ENCODE measurements around the gene CRTC1.

Gene CRTC1

DNA sequence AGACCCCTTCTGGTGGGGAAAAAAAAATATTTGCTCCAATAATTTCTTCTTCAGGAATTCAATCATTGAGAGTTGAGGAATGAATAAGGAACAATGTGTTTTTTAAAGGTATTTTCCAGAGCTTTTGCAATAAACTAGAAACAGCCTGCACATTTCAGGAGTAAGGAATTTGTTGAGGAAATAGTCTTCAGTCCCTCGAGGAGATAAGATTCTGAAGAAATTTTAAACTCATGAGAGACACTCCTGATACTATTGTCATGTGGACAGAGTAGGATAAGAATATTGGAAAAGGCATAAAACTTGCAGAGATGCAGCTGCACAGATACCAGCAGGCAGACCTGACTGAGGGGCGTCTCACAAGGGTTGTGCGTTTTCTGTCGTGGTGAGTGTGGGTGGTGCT, 71.0 kb downstream of the CRTC1 start:
- DNase-seq = no peak

DNA sequence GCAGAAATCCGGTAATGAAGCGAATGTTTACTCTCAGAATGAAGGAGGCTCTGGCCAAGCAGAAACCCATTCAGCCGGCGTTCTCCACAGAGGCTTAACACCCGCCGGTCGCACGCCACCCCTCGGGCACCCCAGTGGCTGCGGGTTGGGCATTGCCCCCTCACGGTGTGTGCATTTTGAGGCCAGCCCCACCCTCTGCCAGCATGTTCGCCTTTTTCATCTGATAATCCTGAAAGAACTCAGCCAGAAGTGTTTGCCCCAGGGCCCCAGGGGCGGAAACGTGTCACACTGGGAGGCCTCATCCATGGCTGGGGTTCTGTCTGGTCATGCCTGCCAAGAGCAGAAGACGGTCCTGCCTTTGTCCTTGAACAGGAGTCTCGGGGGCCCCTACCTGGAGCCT, 73.4 kb downstream of the CRTC1 start:
- DNase-seq = no peak

DNA sequence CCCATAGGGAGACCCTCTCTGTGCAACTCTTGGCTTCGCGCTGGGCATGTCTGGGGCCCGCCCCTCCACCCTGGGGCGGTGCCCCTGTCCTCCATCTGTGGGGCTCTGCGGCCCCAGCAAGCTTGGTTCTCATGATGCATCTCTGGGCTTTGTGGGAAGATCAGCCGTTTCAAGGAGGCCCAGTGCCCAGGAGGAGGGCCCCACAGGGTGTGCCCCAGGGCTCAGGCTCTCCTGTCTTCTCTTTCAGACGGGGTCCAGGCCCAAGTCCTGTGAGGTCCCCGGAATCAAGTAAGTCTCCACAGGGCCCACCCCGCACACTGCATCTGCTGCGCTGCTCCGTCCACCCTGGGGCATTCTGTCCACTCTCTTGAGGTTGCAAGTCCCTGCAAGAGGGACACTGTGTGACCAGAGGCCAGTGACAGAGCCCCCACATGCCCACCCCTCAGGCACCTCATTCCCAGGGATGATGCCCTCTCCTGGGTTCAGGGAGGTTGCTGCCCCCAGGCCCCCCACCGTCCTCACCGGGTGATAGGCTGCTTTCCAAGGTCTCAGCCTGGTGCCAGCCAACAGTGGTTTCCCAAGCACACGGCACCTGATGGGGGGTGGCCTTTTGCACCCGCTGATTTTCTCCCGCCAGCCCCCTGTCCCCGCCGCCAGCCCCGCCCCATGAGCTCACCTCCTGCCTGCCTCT, 76.0 kb downstream of the CRTC1 start:
- no peak for DNase-seq

DNA sequence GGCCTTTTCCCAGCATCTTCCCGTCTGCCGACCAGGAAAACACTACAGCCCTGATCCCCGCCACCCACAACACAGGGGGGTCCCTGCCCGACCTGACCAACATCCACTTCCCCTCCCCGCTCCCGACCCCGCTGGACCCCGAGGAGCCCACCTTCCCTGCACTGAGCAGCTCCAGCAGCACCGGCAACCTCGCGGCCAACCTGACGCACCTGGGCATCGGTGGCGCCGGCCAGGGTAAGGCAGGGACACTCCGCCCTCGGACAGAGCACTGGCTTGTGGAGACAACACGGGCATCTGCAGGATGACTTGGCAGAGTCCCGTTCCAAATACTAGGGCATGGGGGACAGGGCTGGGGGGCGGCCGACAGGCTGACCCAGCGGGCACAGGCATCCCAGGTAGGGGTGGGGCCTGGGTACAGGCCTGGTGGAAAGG, 76.5 kb downstream of the CRTC1 start:
- no peak for DNase-seq

DNA sequence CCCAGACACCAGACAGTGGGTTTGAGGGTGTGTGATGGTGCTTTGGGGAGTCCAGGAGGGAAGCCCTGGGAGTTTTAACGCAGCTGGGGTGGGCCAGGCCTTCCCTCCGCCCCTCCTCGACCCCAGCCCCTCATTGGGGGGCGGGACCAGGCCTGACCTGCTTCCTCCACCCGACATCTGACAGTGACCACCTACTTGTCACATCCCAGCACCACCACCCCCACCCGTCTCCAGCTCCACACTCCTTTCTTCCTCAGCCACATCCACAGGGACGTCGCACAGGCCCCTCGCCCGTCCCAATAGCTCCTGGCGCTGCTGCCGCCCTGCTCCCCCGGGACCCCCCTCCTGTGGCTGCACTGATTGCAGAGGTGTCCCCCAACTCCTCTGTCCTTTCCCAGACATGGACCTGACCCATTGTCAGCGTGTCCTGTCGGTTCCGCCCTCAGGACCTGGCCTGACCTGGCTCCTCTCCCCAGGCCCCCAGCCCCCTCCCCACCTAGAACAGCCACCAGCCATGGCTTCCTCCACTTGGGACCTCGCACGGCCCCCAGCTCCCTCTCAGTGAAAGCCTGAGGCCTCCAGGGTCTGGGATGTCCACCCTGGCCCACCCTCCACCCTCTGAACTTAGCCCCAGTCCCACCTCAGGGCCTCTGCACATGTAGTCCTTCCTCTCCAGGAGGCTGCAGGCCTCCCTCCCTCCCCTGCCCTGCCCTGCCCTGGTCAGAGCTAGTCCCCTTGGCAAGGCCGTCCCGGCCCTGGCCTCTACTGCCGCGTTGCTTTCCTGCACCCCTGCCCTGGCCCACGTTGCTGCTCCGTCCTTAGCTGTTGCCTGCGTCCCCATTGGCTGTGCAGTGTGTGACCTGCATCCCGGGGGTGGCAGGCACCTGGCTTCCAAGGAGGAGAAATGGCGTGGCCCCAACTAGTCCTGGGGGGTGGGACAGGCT, 77.2 kb downstream of the CRTC1 start:
- DNase-seq = no peak

DNA sequence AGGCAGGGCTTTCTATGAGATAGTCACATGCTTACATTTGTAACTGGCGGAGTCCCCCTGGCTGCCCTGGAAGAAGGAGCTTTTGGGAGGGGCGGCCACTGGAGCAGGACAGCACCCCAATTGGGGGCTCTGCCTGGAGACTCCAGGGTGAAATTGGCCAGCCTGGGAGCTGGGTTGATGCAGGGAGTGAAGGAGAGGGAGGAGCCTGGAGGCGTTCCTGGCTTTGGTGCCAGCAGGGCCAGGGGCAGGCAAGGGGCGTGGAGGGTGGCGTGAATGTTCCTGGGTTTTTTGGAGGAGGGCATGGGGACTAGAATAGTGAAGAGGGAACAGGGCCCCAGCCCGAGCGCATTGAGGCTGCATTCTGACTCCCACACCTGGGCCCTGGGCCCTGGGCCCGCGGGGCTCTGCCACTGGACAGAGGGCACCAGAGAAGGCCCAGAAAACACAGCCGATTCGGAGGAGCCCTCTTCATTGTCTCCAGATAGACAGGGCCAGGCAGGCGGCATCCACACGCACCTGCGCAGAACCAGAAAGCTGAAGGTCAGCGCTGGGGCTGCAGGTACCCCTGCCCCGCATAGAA, 78.1 kb downstream of the CRTC1 start:
- DNase-seq = no peak

DNA sequence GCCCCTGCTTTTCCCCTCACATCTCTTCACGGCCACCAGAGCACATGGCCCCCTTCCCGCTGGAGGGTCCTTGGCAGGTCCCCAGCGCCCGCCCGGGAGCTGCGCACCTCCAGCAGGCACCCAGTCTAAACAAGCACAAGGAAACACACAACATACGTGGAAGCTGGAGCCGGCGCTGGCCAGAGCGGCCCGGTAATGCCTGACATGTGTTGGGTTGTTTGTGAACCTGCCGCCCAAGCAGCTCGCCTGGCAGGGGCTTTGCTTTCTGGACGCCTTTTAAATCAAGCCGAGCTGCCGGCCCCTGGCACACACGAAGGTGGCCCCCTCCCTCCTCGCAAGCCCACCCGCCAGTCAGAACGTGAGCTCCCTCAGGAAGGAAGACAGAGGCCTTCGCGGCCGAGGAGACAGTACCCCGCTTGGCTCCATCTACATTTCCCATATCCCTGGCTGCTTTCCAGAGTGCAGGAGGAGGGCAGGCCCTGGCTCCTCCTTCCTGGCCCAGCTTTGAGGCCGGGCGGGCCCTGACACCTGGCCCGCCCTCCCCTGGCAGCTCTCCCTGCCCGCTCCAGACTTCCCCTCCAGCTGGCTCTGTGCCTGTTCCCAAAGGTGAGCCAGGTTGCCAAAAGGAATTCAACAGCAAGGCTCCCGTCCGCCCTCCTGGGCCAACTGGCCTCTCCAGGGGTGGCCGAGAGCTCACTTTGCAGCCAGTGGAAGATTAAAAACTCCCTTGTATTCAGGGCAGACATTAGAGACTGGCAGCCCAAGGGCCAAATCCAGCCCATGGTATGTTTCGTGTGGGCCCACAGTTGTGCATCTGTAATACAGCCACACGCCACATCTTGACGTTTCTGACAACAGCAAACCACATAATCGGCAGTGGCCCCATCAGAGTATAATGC, 78.9 kb downstream of the CRTC1 start:
- DNase-seq = no peak

DNA sequence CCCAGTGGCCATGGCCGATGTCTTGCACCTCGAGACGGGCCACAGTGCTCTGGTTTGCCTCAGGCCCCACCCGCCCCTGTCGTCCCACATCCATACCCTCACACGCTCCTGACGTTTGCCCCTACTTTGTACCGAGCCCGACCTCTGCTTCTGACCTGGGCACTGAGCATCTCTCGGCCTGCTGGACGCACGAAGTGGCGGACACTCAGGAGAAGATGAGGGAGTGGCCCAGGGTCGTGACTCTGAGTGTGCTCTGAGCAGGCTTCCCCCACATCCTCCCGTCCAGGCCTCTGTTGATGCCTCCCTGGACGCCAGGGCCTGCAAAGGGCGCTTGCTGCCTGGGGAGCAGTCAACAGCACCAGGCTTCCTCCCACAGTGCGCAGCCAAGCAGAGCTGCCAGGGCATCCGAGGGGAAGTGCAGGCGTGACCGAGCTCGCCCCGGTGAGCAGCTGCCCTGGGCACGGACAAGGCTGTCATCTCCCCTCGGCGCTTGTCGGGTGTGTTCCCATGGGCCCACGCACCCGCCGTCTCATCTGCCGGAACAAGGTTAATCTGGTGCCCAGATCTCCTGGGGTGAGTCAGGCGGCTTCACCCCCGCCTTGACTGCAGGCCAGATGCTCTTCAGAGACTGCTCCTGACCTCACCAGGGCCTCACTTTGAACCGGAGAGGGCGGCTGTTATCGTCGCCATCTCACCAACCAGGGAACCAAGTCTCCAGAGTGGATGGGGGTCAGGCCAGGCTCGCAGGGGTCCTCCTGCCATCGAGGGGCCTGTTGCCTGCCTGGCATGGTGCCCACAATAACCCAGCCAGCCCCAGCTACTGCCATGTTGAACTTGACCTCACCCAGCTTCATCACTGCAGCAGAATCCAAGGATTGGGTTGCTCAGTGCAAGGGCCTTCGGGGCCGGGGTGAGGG, 80.5 kb downstream of the CRTC1 start:
- no peak for DNase-seq

DNA sequence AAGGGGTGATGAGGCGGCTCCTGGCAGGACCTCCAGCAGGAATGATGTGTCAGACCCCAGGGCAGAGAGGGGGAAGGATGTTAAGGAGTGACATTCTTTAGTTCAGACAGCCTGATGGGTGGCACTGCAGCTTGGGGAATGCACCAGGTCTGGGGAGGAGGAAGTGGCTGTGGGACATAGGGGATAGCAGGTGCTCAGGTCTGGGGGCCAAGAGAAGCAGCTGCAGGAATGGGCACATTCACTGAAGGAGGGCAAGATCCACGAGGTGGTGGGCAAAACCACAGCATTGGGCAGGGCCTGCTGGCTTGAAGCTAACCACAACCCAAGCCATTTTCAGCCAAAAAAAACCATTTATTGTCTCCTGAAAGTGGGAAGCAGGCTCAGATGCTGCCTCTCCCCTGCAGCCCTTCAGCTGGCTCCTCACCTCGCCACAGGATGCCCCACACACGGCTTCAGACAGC, 81.1 kb downstream of the CRTC1 start:
- no peak for DNase-seq

DNA sequence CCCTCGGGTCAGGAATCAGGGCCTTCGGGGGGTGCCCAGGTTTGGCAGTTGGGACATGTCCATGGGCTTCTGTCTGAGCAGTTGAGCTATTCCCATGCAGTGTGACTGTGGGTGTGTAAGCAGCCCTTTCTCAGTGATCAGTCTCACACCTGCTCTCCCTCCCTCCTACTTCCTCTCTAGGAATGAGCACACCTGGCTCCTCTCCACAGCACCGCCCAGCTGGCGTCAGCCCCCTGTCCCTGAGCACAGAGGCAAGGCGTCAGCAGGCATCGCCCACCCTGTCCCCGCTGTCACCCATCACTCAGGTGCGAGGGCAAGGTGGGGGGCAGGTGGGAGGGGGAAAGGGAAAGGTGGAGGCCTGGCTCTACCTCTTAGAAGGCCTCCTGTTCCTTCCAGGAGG, 81.7 kb downstream of the CRTC1 start:
- no peak for DNase-seq

DNA sequence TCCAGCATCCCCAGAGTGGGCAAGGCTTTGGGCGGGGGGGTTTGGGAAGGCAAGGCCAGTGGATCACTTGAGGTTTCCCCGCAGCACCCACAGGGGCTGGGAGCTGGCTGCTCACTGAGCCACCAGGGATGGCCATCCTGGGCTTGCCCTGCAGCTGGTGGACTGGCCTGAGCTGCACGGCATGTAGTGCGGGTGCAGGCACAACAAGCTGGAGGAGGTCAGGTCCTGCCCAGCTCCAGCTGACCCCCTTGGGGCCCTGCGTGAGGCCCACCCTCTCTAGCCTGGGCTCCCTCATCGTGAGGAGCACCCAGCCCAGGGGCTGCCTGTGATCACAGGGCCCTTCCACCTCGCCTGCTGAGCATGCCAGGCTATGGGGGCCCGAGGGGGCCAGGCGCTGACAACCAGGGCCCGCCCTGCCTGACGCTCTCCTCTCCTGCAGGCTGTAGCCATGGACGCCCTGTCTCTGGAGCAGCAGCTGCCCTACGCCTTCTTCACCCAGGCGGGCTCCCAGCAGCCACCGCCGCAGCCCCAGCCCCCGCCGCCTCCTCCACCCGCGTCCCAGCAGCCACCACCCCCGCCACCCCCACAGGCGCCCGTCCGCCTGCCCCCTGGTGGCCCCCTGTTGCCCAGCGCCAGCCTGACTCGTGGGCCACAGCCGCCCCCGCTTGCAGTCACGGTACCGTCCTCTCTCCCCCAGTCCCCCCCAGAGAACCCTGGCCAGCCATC, 84.7 kb downstream of the CRTC1 start:
- DNase-seq = no peak

DNA sequence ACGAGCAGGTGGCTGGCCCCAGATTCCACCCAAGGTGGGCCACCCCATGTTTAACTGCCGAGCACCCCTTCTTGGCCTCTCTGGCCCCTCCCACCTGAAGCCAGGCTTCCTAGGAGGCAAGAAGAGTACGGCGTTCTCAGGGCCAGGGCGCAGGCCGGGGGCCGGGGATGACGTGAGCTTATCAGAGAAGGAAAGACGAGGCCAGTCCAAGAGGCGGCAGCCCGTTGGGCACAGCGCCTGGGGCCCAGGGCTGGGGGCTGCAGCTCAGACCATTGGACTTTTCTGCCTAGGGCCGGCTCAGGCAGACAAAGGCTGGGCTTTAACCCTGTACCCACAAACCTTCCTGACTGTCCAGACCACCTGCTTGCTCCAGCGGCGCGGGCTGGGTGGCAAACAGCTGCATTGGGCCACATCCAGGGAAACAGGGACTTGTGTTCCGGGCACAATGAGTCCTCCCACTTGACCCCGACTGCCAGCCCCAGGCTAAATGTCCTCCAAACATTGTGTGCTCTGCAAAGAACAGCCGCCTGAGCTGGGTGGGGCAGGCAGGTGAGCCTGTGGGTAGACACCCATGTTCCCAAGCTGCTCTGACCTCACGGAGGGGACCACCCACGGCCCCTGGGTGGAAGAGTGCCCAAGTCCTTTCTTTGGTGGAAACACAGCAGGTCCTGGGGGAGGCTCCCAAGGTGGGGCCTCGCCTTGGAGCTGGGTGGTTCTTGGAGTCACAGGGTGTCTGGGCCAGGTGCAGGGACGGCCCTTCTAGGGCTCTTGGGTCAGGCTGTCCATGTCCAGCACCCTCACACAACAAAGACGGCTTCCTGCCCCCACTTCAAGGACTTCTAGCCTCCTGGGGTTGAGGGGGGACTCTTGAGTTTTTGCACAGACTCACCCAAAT, 85.8 kb downstream of the CRTC1 start:
- DNase-seq = no peak

DNA sequence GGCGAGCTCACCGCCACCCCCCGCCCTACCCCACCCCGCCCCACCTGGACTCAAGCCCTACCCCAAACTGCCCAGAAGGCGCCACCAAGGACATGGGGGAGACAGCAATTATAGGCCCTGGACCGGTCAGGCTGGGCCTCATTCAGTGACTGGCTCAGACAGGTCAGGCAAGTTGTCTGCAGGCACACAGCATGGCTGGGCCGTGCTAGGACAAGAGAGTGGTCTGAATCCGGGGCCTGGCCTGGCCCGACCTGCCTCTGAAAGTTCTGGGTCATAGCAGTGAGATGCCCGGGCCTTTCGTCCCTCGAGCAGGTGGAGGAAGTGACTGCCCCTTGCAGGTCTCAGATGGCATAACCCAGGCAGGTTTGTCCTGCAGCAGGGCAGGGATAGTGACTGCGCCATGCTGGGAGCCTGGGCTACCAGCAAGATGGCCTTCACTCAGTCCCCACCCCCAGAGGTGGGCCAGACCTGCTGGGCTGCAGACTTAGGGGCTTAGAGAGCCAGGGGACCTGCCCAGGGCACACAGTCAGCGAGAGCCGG, 86.6 kb downstream of the CRTC1 start:
- DNase-seq = no peak

DNA sequence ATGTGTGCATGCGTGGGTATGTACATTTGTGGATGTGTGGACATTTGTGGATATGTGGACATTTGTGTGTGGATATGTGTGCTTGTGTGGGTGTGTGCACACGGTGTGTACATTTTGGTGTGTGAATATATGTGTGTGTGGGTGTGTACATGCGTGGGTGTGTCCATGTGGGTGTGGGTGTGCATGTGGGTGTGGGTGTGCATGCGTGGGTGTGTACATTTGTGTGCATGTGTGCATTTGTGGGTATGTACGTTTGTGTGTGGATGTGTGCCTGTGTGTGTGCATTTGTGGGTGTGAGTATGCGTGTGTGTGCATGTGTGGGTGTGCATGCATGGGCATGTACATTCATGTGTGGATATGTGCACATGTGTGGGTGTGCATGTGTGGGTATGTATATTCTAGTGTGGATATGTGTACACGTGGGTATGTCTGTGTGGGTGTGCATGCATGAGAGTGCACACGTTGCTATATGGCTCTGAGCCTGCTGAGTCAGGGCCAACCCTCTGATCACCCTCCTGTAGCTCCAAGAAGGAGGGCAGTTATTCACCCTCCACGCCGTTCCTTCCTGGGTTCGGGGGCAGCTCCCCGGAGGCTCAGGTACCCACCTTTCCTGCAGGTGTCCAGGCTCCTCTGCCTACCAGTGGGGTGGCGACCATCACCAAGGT, 87.3 kb downstream of the CRTC1 start:
- DNase-seq = no peak

DNA sequence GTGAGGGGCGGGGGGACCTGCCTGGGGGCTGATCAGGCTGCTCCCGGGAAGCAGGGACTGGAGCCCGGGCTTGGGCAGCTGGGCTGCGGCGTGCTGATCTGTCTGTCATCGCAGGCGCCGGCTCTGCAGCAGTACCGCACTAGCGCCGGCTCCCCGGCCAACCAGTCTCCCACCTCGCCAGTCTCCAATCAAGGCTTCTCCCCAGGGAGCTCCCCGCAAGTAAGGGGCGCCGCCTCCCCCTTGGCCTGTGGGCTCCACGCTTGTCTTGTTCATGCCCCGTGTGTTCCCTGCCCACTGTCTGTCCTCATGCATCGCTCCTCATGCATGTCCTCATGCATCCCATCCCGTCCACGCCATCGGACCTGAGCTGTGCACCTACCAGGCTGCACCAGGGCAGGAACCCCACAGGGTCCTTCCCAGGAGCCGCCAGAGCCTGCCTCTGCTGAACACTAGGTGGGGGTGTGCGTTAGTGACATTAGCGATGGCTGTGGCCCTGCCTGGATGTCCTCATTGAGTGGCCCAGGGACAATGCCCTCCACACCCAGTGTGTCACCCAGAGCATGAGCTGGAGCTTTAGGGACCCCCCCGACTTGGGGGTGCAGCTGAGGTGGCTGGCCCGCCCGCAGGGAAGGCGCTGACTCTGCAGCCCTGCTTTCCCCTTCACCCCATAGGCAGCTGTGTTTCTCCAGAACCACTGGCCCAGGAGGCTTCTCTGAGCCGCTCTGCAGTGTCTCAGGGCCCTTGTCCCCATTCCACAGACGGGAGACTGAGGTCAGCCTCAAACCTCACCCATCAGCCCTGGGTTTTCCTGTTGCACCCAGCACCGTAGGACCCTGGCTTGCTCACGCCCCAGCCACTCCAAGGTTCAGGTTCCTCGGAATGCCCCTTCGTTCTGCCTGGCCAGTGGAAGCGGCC, 88.1 kb downstream of the CRTC1 start:
- no peak for DNase-seq

DNA sequence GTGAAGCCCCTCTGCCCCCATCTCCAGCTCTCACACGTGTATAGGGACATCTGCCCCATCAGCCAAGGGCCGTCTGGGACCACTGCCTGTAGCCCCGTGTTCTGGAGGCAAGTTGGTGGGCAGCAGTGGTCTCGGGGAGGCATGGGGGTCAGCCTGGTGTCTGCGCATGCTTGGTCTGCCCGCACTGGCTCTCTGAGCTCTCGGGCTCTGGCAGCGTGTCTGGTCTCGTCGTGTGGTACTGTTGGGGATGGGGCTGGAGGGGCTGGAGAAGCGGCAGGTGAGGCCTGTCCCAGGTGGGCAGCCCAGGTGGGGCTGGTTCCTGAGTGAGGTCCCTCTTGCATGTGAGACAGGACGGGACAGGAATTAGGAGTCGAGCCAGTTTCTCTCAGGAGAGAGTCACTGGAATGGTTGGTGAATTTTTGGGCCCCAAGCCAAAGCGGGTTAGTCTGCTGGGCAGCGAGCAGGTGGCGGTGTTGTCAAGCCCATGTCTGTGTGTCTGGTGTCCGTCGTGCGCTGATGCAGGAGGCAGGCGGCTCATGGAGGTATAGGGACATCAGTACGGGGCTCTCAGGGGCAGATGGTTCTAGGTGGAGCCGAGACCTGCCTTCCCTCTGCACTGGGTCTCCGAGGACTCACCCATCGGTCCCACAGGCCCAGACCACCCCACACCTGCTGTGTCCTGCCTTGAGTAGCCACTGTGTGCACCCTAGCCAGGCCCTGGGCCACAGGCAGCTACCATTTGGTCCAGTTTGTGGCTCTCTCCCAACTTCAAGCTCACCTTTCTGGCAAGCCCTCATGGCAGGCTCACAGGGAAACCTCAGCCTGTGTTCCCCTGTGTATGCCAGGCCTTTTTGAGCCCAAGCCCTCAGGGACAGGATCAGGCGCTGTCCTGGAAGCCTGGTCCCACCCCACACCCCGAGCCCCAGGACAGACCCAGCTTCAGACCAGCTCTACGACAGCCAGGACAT, 89.4 kb downstream of the CRTC1 start:
- no peak for DNase-seq

DNA sequence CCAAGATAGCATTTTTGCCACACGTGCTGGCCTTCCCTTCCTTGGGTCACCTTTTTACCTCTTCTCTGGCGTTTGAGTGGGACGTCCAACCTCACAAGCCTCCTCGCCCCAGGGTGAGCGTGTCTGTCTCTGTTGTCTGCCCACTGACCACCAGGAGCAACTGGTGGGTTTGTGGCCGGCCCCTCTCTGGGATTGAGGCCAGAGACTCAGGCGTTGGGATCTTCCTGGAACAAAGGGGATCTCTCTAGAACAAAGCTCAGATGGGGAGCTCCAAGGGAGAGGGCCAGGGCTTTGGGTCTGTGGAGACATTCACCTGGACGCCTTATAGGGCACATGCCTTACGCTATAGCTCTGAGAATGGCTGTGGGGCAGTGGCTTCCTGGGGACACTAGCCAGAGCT, 90.2 kb downstream of the CRTC1 start:
- DNase-seq = no peak

All from CD4-positive, alpha-beta T cell treated with Interleukin-4 for 4 hours (primary cell).